ENCODE results near the gene KIF3A. TPM values are rescaled to one million over a fixed set of nuclear protein-coding genes. Genes with fewer than 3 reads are reported as not detected.

KIF3A gene
- total RNA-seq, 1 donor from 2014 or later, result 25.4 TPM

GRCh38 chr5:132673488-132673887 is 63.9 kb downstream of the KIF3A start:
- H3K4me1 ChIP-seq (ENCODE audit: insufficient read depth, low read length), result peaks cover 29% of the 10 kb centered on the region
- H3K27ac Mint-ChIP-seq (ENCODE audit: unreplicated experiment), result peak overlapping the region; percentile 96
- peaks cover 5% of the 10 kb centered on the region for H3K9me3 Mint-ChIP-seq (ENCODE audit: unreplicated experiment)
- H3K9ac ChIP-seq (ENCODE audit: low read length), result no peak overlapping the region
- TF ChIP-seq CTCF (IDR thresholded peaks at IDR 0.05; ENCODE audit: insufficient read depth, low read depth, low read length), result no peak
- no peak for TF ChIP-seq EZH2 (IDR thresholded peaks at IDR 0.05; ENCODE audit: insufficient read depth, low read length)
- no peaks in the 10 kb centered on the region for H3K79me2 ChIP-seq (ENCODE audit: insufficient read depth, low read length)
- H3K4me3 ChIP-seq (ENCODE audit: insufficient read depth, low read depth, low read length), result no peak overlapping the region
- no peaks in the 10 kb centered on the region for H3K36me3 ChIP-seq (ENCODE audit: insufficient read depth, low read length)
- H3K36me3 Mint-ChIP-seq (ENCODE audit: low read depth, unreplicated experiment), result no peaks in the 10 kb centered on the region
- no peak overlapping the region for H2AFZ ChIP-seq (ENCODE audit: low read depth, low read length)
- H3K27me3 ChIP-seq (ENCODE audit: insufficient read depth, low read length), result no peaks in the 10 kb centered on the region
- H3K4me1 Mint-ChIP-seq (ENCODE audit: low read depth, unreplicated experiment), result peaks cover 30% of the 10 kb centered on the region
- DNase-seq (ENCODE audit: low read depth) (no peak), FAIRE-seq (no peak)
- H3K9me3 ChIP-seq (ENCODE audit: insufficient read depth, low read depth, low read length), result no peaks in the 10 kb centered on the region
- no peak overlapping the region for H3K4me3 Mint-ChIP-seq (ENCODE audit: unreplicated experiment)
- peaks cover 5% of the 10 kb centered on the region for H3K27me3 Mint-ChIP-seq (ENCODE audit: low read depth, unreplicated experiment)
- no peak overlapping the region for H3K27ac ChIP-seq (ENCODE audit: low read depth, low read length)
- no peak overlapping the region for H3K4me2 ChIP-seq (ENCODE audit: low read length)
- H4K20me1 ChIP-seq (ENCODE audit: insufficient read depth, low read length), result no peaks in the 10 kb centered on the region

GRCh38 chr5:132671000-132671399 is 66.3 kb downstream of the KIF3A start:
- Histone ChIP-seq H3K9ac (ENCODE audit: low read length) (no peak overlapping the region), H3K27ac (ENCODE audit: low read depth, low read length) (no peak overlapping the region), H3K27me3 (ENCODE audit: insufficient read depth, low read length) (no peaks in the 10 kb centered on the region), H3K36me3 (ENCODE audit: insufficient read depth, low read length) (no peaks in the 10 kb centered on the region), H3K9me3 (ENCODE audit: insufficient read depth, low read depth, low read length) (no peaks in the 10 kb centered on the region), H3K4me3 (ENCODE audit: insufficient read depth, low read depth, low read length) (no peak overlapping the region), H3K4me2 (ENCODE audit: low read length) (no peak overlapping the region), H4K20me1 (ENCODE audit: insufficient read depth, low read length) (no peaks in the 10 kb centered on the region), H3K4me1 (ENCODE audit: insufficient read depth, low read length) (peaks cover 16% of the 10 kb centered on the region), H2AFZ (ENCODE audit: low read depth, low read length) (no peak overlapping the region), H3K79me2 (ENCODE audit: insufficient read depth, low read length) (no peaks in the 10 kb centered on the region)
- Mint-ChIP-seq H3K4me3 (ENCODE audit: unreplicated experiment) (no peak overlapping the region), H3K36me3 (ENCODE audit: low read depth, unreplicated experiment) (no peaks in the 10 kb centered on the region), H3K9me3 (ENCODE audit: unreplicated experiment) (peaks cover 5% of the 10 kb centered on the region), H3K4me1 (ENCODE audit: low read depth, unreplicated experiment) (peaks cover 17% of the 10 kb centered on the region), H3K27me3 (ENCODE audit: low read depth, unreplicated experiment) (peaks cover 5% of the 10 kb centered on the region), H3K27ac (ENCODE audit: unreplicated experiment) (no peak overlapping the region)
- FAIRE-seq, result no peak
- no peak for DNase-seq (ENCODE audit: low read depth)
- no peak for TF ChIP-seq CTCF (IDR thresholded peaks at IDR 0.05; ENCODE audit: insufficient read depth, low read depth, low read length)
- no peak for TF ChIP-seq EZH2 (IDR thresholded peaks at IDR 0.05; ENCODE audit: insufficient read depth, low read length)

GRCh38 chr5:132669966-132670882 is 67.1 kb downstream of the KIF3A start:
- H3K36me3 Mint-ChIP-seq (ENCODE audit: low read depth, unreplicated experiment), result no peaks in the 10 kb centered on the region
- no peak overlapping the region for H3K27ac Mint-ChIP-seq (ENCODE audit: unreplicated experiment)
- no peak overlapping the region for H3K4me3 Mint-ChIP-seq (ENCODE audit: unreplicated experiment)
- Histone ChIP-seq H3K27me3 (ENCODE audit: insufficient read depth, low read length) (no peaks in the 10 kb centered on the region), H3K9ac (ENCODE audit: low read length) (no peak overlapping the region), H3K9me3 (ENCODE audit: insufficient read depth, low read depth, low read length) (no peaks in the 10 kb centered on the region), H3K4me2 (ENCODE audit: low read length) (no peak overlapping the region), H2AFZ (ENCODE audit: low read depth, low read length) (no peak overlapping the region), H4K20me1 (ENCODE audit: insufficient read depth, low read length) (no peaks in the 10 kb centered on the region), H3K79me2 (ENCODE audit: insufficient read depth, low read length) (no peaks in the 10 kb centered on the region), H3K4me1 (ENCODE audit: insufficient read depth, low read length) (peaks cover 12% of the 10 kb centered on the region), H3K36me3 (ENCODE audit: insufficient read depth, low read length) (no peaks in the 10 kb centered on the region), H3K4me3 (ENCODE audit: insufficient read depth, low read depth, low read length) (no peak overlapping the region), H3K27ac (ENCODE audit: low read depth, low read length) (no peak overlapping the region)
- FAIRE-seq (no peak), DNase-seq (ENCODE audit: low read depth) (no peak)
- peaks cover 5% of the 10 kb centered on the region for H3K9me3 Mint-ChIP-seq (ENCODE audit: unreplicated experiment)
- peaks cover 17% of the 10 kb centered on the region for H3K4me1 Mint-ChIP-seq (ENCODE audit: low read depth, unreplicated experiment)
- peaks cover 5% of the 10 kb centered on the region for H3K27me3 Mint-ChIP-seq (ENCODE audit: low read depth, unreplicated experiment)
- TF ChIP-seq EZH2 (IDR thresholded peaks at IDR 0.05; ENCODE audit: insufficient read depth, low read length), result no peak

All from astrocyte (in vitro differentiated cells and primary cell).